Measurements from ENCODE around the gene FAM3D. TPM values are rescaled to one million over a fixed set of nuclear protein-coding genes. Genes with fewer than 3 reads are reported as not detected.
"Not testable (repeated sequence)": the region's sequence is repeated elsewhere in the genome, so short reads cannot be mapped to it uniquely, and the experiment has no call there.

Gene FAM3D
- total RNA-seq: not detected in 2 replicates

GRCh38 chr3:58666683-58667082, at the start of gene FAM3D:
Gene FAM3D, minus strand, starts transcription at chr3:58666774. Its CDS starts 11,211 bp downstream, at chr3:58655563.
- Mint-ChIP-seq H3K4me1 (no peaks in the 10 kb centered on the region), H3K4me3 (no peak within 1 kb of the TSS), H3K36me3 (ENCODE audit: low read depth) (no peaks in the 10 kb centered on the region), H3K27ac (no peak within 1 kb of the TSS), H3K9me3 (no peaks in the 10 kb centered on the region), H3K27me3 (no peaks in the 10 kb centered on the region)
- DNase-seq: no peak
- intact Hi-C loops (cut with micrococcal nuclease): no loop called here

- peaks cover 4% of the 10 kb centered on the region for H3K9me3 Mint-ChIP-seq
- H3K27ac Mint-ChIP-seq: no peak overlapping the region
- no peak overlapping the region for H3K4me3 Mint-ChIP-seq
- DNase-seq: no peak
- no peaks in the 10 kb centered on the region for H3K4me1 Mint-ChIP-seq
- no peaks in the 10 kb centered on the region for H3K36me3 Mint-ChIP-seq (ENCODE audit: low read depth)
- intact Hi-C loops (cut with micrococcal nuclease): no loop called here
- H3K27me3 Mint-ChIP-seq: no peaks in the 10 kb centered on the region
These were observed 47.3 kb upstream of the FAM3D start for GRCh38 chr3:58713715-58714401.

GRCh38 chr3:58711871-58712270, 45.3 kb upstream of the FAM3D start:
- no peak overlapping the region for H3K27ac Mint-ChIP-seq
- intact Hi-C loops (cut with micrococcal nuclease): no loop called here
- no peak overlapping the region for H3K4me3 Mint-ChIP-seq
- H3K27me3 Mint-ChIP-seq: no peaks in the 10 kb centered on the region
- H3K36me3 Mint-ChIP-seq (ENCODE audit: low read depth): no peaks in the 10 kb centered on the region
- peaks cover 8% of the 10 kb centered on the region for H3K9me3 Mint-ChIP-seq
- H3K4me1 Mint-ChIP-seq: no peaks in the 10 kb centered on the region
- DNase-seq: no peak

- H3K9me3 Mint-ChIP-seq; H3K4me3 Mint-ChIP-seq; H3K36me3 Mint-ChIP-seq (ENCODE audit: low read depth); DNase-seq; H3K27me3 Mint-ChIP-seq; H3K27ac Mint-ChIP-seq; H3K4me1 Mint-ChIP-seq; intact Hi-C loops (cut with micrococcal nuclease): not testable (repeated sequence)
These were observed 42.4 kb upstream of the FAM3D start for GRCh38 chr3:58708983-58709382.

GRCh38 chr3:58708116-58708791, 41.7 kb upstream of the FAM3D start:
- H3K27ac Mint-ChIP-seq: no peak overlapping the region
- H3K4me3 Mint-ChIP-seq: no peak overlapping the region
- H3K36me3 Mint-ChIP-seq (ENCODE audit: low read depth): no peaks in the 10 kb centered on the region
- intact Hi-C loops (cut with micrococcal nuclease): no loop called here
- DNase-seq: no peak
- H3K27me3 Mint-ChIP-seq: no peaks in the 10 kb centered on the region
- H3K4me1 Mint-ChIP-seq: no peaks in the 10 kb centered on the region
- peaks cover 8% of the 10 kb centered on the region for H3K9me3 Mint-ChIP-seq

GRCh38 chr3:58707390-58707930, 40.9 kb upstream of the FAM3D start:
- H3K36me3 Mint-ChIP-seq (ENCODE audit: low read depth): no peaks in the 10 kb centered on the region
- peaks cover 8% of the 10 kb centered on the region for H3K9me3 Mint-ChIP-seq
- H3K27ac Mint-ChIP-seq: no peak overlapping the region
- no peaks in the 10 kb centered on the region for H3K27me3 Mint-ChIP-seq
- H3K4me3 Mint-ChIP-seq: no peak overlapping the region
- no peak for DNase-seq
- no peaks in the 10 kb centered on the region for H3K4me1 Mint-ChIP-seq
- intact Hi-C loops (cut with micrococcal nuclease): no loop called here

GRCh38 chr3:58706395-58707167, 40.0 kb upstream of the FAM3D start:
- intact Hi-C loops (cut with micrococcal nuclease): no loop called here

GRCh38 chr3:58704745-58705144, 38.2 kb upstream of the FAM3D start:
- Mint-ChIP-seq H3K27me3 (no peaks in the 10 kb centered on the region), H3K4me1 (no peaks in the 10 kb centered on the region), H3K4me3 (no peak overlapping the region), H3K9me3 (peaks cover 8% of the 10 kb centered on the region), H3K36me3 (ENCODE audit: low read depth) (no peaks in the 10 kb centered on the region), H3K27ac (no peak overlapping the region)
- no peak for DNase-seq
- intact Hi-C loops (cut with micrococcal nuclease): no loop called here

More at GRCh38 chr3:58706395-58707167, 40.0 kb upstream of the FAM3D start:
- H3K27me3 Mint-ChIP-seq: no peaks in the 10 kb centered on the region
- H3K4me3 Mint-ChIP-seq: no peak overlapping the region
- no peaks in the 10 kb centered on the region for H3K4me1 Mint-ChIP-seq
- peaks cover 8% of the 10 kb centered on the region for H3K9me3 Mint-ChIP-seq
- no peaks in the 10 kb centered on the region for H3K36me3 Mint-ChIP-seq (ENCODE audit: low read depth)
- DNase-seq: no peak
- H3K27ac Mint-ChIP-seq: no peak overlapping the region

GRCh38 chr3:58704304-58704703, 37.7 kb upstream of the FAM3D start:
- intact Hi-C loops (cut with micrococcal nuclease); H3K27ac Mint-ChIP-seq; H3K9me3 Mint-ChIP-seq; H3K4me1 Mint-ChIP-seq; H3K4me3 Mint-ChIP-seq; DNase-seq; H3K36me3 Mint-ChIP-seq (ENCODE audit: low read depth); H3K27me3 Mint-ChIP-seq: not testable (repeated sequence)

GRCh38 chr3:58698246-58698645, 31.7 kb upstream of the FAM3D start:
- H3K27me3 Mint-ChIP-seq: peaks cover 4% of the 10 kb centered on the region
- DNase-seq: no peak
- no peak overlapping the region for H3K4me3 Mint-ChIP-seq
- intact Hi-C loops (cut with micrococcal nuclease): no loop called here
- peaks cover 19% of the 10 kb centered on the region for H3K4me1 Mint-ChIP-seq
- H3K9me3 Mint-ChIP-seq: peaks cover 25% of the 10 kb centered on the region
- no peaks in the 10 kb centered on the region for H3K36me3 Mint-ChIP-seq (ENCODE audit: low read depth)
- no peak overlapping the region for H3K27ac Mint-ChIP-seq

GRCh38 chr3:58697561-58697960, 31.0 kb upstream of the FAM3D start:
- intact Hi-C loops (cut with micrococcal nuclease): no loop called here
- H3K27me3 Mint-ChIP-seq: peaks cover 4% of the 10 kb centered on the region

GRCh38 chr3:58696813-58697212, 30.2 kb upstream of the FAM3D start:
- intact Hi-C loops (cut with micrococcal nuclease); H3K36me3 Mint-ChIP-seq (ENCODE audit: low read depth); H3K27me3 Mint-ChIP-seq; H3K27ac Mint-ChIP-seq; H3K4me3 Mint-ChIP-seq; DNase-seq: not testable (repeated sequence)
- Mint-ChIP-seq H3K4me1 (peaks cover 19% of the 10 kb centered on the region), H3K9me3 (peaks cover 26% of the 10 kb centered on the region)

More at GRCh38 chr3:58697561-58697960, 31.0 kb upstream of the FAM3D start:
- Mint-ChIP-seq H3K9me3 (peaks cover 26% of the 10 kb centered on the region), H3K27ac (no peak overlapping the region), H3K4me3 (no peak overlapping the region), H3K36me3 (ENCODE audit: low read depth) (no peaks in the 10 kb centered on the region), H3K4me1 (peaks cover 19% of the 10 kb centered on the region)
- no peak for DNase-seq

- Mint-ChIP-seq H3K36me3 (ENCODE audit: low read depth) (no peaks in the 10 kb centered on the region), H3K27ac (no peak overlapping the region), H3K9me3 (peaks cover 29% of the 10 kb centered on the region), H3K4me1 (peaks cover 19% of the 10 kb centered on the region), H3K4me3 (no peak overlapping the region), H3K27me3 (peaks cover 4% of the 10 kb centered on the region)
- no peak for DNase-seq
- intact Hi-C loops (cut with micrococcal nuclease): no loop called here
These were observed 29.5 kb upstream of the FAM3D start for GRCh38 chr3:58696093-58696492.

- H3K27me3 Mint-ChIP-seq; H3K27ac Mint-ChIP-seq; DNase-seq; H3K4me3 Mint-ChIP-seq; intact Hi-C loops (cut with micrococcal nuclease); H3K36me3 Mint-ChIP-seq (ENCODE audit: low read depth): not testable (repeated sequence)
- Mint-ChIP-seq H3K9me3 (peaks cover 29% of the 10 kb centered on the region), H3K4me1 (peaks cover 19% of the 10 kb centered on the region)
These were observed 28.7 kb upstream of the FAM3D start for GRCh38 chr3:58695284-58695683.
